GM19238 (cell line): ENCODE results near the gene C1QTNF9.
"Not testable (repeated sequence)": the region's sequence is repeated elsewhere in the genome, so short reads cannot be mapped to it uniquely, and the experiment has no call there.

Experiments
- DNase-seq: peaks from one replicate; pipeline ENCODE4 v3.0.0; 2011; ENCODE audit warnings: low spot score; ENCODE audit not compliant: insufficient read length

Gene C1QTNF9

DNA sequence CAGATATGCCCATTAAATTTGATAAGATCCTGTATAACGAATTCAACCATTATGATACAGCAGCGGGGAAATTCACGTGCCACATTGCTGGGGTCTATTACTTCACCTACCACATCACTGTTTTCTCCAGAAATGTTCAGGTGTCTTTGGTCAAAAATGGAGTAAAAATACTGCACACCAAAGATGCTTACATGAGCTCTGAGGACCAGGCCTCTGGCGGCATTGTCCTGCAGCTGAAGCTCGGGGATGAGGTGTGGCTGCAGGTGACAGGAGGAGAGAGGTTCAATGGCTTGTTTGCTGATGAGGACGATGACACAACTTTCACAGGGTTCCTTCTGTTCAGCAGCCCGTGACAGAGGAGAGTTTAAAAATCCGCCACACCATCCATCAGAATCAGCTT lies 12.0 kb downstream of the C1QTNF9 start:
- DNase-seq: not testable (repeated sequence)

DNA sequence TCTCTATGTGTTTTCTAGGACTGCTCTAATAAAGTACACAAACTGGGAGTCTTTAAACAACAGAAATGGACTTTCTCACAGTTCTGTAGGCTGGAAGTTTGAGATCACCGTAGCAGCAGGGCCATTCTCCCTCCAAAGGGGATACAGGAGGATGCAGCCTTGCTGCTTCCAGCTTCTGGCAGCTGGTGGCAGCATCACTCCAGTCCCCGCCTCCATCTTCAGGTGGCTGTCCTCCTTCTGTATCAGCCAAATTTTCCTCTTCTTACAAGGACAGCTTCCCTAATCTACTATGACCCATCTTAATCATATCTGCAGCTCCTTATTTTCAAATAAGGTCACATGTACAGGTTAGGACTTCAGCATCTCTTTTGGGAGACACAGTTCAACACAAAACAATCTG lies 13.1 kb downstream of the C1QTNF9 start:
- not testable (repeated sequence) for DNase-seq

DNA sequence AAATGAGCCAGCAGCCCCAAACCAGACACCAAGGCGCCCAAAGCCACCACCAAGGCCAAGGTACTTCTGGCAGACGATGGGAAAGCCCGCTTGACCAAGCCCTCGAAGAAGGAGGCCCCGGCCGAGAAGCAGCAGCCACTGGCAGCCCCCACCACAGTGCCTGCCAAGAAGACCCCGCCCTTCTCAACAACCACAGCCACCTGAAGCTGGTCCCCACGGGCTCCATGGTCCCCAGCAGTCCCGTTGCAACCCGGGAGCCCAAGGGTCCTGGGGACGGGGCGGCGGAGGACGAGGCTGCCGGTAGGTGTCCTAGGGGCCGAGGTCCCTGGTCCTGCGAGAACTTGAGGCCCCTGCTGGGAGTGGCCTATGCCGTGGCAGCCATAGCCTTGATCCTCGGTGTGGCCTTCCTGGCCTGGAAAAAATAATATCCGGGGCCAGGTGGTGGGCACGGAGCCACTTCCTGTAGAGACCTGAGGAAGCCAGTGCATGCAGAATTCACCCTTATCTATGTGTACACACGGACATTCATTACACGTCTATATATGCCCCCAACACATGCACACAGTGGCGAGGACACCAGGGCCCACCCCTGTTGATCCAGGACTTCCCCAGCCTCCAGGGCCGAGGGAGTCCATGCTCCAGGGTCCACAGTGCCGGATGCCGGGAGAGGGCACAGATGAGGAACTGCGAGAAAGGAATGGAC lies 13.8 kb downstream of the C1QTNF9 start:
- DNase-seq: no peak

DNA sequence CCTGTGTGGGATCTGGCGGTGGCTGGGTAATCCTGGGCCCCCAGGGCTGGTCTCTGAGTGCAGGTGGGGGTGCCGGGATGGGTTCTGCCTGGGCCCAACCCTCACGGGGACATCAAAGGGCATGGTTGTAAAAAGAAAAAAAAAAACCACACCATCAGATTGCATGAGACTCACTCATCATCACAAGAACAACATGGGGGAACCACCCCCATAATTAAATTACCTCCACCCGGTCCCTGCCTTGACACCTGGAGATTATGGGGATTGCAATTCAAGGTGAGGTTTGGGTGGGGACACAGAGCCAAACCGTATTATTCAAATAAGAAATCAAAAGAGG lies 14.3 kb downstream of the C1QTNF9 start:
- DNase-seq: no peak

DNA sequence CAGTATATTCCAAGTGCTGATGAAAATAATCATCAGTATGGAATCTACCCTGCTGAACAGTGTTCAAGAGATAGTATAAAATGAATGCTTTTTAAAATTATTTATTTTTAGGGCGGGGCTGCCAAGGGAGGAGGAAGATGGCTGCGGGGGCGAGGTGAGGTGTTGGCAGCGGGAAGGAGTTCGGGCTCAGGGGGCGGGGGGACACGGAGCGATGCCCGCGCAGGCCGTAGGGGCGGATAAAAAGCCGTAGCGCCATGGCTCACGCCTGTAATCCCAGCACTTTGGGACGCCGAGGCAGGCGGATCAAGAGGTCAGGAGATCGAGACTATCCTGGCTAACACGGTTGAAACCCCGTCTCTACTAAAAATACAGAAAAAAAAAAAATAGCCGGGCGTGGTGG lies 18.2 kb downstream of the C1QTNF9 start:
- DNase-seq: not testable (repeated sequence)

DNA sequence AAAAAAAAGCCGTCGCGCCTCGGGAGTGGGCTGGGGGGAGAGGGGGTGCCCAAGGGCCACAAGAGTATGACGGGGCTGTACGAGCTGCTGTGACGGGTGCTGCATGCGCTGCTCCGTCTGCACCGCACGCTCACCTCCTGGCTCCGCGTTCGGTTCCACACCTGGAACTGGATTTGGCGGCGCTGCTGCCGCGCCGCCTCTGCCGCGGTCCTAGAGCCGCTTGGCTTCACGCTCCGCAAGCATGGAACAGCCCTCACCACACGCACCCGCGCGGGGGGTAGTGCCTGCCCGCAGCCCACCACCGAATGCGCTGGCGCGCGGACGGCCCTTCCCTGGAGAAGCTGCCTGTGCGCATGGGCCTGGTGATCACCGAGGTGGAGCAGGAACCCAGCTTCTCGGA lies 18.8 kb downstream of the C1QTNF9 start:
- DNase-seq: no peak

DNA sequence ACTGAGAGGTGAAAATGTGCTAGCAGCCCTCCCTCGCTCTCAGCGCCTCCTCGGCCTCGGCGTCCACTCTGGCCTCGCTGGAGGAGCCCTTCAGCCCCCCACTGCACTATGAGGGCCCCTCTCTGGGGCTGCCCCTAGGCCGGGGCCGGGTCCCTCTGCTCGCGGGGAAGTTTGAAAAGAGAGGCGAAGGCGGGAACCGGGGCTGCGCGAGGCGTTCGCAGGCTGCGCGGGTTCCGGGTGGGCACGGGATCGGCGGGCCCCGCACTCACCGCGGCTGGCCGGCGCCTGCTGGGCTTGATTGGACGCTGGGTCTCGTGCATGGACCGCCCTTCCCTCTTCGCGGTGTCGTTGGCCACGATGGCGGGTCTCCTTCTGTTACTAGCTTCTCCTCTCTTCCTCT lies 29.3 kb downstream of the C1QTNF9 start:
- DNase-seq: no peak

DNA sequence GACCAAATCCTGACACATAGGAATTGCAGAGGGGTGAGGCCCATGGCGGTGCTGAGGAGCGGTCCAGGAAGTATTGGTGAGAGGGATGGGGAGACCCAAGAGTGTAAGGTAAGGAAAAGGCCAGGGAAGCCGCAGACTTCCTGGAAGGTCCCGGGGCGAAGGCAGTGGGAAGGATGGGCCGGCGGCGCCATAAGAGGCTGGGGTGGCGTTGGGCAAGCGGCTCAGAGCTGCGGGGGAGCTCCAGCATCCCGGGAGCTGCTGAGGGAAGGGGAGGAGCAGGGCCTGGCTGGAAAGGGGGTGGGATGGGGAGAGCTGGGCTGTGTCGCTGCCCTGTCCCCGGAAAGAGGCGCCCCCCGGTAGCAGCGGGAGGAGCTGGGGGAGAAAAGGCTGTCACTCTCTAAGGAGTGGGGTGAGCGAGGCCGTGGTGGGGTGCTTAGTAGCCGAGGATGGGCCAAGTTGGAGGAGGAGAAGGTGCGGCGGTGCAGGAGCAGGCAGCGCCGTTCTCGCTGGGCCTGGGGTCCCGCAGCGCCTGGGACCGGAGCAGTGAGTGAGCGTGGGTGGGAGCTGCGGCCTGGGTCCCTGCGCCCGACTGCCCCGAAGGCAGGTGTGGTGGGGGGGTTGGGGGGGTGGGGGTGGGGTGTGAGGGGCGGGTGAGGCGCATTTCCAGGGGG lies 30.7 kb downstream of the C1QTNF9 start:
- no peak for DNase-seq

DNA sequence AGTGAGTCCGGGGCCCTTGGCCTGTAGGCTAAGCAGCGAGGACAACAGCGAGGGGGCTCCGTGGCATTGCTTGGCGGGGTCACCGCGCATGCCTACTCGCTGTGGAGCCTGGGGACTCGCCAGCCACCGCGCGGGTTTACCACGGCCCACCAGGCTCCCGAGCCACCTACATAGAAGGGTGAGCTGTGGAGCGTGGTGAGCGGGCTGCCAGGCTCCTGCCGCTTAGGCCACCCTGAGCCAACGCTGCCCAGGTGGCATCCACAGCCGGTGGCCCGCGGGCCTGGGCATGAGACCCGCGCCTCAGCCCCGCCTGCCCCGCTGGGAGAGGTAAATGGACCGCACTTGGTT lies 31.2 kb downstream of the C1QTNF9 start:
- no peak for DNase-seq

DNA sequence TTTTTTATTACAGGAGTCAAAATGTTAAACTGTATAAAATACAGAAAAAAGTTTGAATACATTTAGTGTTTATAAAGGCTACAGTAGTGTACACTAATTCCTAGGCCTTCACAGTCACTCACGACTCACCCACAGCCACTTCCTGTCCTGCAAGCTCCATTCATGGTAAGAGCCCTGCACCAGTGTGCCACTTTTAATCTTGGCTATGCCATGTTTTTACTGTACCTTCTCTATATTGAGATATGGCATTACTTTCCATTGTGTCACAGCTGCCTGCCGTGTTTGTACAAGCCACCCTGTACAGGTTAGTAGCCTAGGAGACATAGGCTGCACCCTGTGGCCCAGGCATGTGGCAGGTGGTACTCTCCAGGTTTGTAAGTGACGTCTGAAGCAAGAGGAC lies 32.1 kb downstream of the C1QTNF9 start:
- DNase-seq: no peak

DNA sequence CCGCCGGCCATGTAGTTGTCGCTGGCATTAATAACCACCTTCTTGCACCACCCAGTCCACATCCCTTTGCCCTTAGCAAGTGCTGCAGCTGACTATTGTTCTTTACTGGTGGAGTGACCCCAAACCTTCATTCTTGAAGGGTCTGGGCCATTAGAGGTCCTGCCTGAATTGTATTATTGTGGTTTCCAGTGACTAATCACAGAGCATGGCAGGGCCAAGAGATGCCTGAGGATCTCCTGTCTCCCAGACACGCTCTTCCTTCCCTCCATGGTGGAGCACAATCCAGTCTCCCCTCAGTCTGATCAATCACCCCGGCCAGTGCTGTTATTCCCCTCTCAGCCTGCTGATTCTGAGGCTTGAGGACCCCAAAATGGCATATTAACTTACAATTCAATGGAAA lies 39.0 kb downstream of the C1QTNF9 start:
- no peak for DNase-seq

DNA sequence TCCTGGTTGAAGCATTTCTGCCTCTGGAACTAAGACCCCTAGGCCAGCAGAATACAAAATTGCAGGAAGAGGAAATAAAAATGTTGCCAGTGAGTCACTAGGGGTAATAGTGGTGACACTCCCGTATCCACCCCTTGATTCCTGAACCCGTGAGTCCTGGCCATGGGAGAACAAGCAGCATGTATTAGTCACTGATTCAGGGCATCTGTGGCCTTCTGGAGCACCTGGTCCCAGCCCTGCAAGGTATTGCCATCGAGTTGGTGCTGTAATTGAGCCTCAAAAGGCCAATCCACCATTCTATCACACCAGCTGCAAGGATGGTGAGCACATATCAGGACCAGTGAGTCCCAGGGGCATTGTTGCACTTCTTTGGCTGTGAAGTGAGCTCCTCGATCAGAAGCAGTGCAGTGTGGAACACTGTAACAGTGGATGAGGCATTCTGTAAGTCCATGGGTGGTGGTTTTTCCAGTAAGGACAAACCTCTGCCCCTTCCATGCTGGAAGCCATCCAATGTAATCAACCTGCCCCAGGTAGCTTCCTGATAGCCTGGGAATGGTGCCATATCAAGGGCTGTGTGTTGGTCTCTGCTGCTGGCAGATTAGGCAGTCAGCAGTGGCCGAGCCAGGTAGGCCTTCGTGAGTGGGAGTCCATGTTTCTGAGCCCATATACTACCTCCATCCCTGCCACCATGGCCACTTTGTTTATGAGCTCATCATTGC lies 39.6 kb downstream of the C1QTNF9 start:
- no peak for DNase-seq

DNA sequence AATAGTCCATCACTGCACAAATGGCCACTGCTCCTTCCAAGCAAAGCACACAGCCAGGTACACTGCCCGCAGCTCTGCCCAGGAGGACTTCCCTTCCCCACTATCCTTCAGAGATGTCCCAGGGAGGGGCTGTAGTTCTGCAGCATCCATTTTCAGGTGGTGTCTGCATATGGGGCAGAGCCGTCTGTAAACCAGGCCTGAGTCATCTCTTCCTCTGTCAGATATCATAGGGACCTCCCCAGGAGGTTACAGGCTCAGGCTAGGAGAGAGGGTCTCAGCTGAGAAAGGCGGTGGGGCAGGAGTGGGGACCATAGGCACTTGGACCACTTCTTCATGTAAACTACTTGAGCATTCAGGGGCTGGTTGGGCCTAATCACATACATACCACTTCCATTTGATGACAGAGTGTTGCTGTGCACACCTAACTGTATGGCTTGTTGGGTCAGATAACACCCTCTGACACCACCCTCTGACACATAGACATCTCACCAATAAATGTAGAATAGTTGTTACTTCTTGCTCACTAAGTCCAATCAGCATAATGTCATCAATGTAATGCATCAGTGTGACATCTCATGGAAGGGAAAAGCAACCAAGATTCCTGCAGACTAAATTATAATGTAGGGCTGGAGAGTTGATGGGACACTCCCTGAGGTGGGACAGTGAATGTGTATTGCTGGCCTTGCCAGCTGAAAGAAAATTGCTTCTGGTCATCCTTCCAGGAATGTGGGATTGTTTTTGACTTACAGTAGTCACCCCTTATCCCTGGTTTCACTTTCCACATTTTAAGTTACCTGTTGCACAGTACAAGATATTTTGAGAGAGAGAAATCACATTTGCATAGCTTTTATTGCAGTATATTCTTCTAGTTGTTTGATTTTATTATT lies 40.6 kb downstream of the C1QTNF9 start:
- not testable (repeated sequence) for DNase-seq

DNA sequence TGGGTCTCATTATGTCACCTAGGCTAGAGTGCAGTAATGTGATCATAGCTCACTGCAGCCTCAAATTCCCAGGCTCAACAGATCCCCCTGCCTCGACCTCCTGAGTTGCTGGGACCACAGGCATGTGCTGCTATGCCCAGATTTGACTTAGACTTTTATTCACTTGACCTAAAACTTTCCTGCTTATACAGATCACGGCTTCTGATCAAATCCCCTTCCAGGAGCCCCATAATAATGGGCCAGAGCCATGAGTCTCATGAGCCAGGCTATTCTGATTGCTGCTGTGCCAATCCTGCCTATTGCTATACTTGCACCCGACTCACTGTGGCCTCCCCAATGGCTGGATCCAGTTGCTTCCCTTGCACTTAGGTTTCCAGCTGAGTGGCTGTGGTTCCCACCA lies 42.0 kb downstream of the C1QTNF9 start:
- no peak for DNase-seq

DNA sequence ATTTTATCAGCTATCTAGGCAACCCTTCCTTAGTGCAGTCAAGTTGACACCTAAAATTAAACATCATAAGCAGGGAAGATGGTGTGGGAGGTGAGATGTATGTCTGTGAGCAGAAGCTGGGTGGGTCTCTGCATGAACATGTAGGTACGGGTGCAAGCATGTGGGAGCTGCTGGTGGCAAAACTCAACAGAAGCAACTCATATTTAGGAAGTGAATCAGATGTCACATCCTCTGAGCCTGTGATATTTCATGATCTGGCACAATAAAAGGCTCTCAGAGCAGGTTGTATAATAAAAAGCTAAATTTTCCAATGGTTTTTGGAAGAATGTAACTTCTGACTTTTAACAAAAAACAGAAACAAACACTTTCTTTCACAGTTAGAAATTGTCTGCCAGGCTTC lies 44.4 kb downstream of the C1QTNF9 start:
- no peak for DNase-seq

DNA sequence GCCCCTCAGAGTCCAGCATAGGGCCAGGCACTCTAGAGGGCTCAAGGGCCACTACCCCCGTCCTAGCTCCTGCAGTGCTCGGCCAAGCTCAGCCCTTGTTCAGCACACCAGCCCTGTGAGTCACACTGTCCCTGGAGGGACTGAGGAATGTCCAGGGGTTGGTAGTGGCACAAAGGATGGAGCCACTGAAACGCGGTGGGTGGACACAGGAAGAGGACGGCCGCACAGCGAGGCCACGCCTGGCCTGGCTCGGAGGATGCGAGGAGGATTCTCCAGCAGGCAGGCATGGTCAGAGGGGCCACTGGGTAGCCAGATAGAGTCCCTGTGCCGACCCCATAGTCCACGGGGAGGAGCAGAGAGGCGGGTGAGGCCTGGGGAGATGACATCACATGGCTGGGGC lies 45.7 kb downstream of the C1QTNF9 start:
- no peak for DNase-seq

DNA sequence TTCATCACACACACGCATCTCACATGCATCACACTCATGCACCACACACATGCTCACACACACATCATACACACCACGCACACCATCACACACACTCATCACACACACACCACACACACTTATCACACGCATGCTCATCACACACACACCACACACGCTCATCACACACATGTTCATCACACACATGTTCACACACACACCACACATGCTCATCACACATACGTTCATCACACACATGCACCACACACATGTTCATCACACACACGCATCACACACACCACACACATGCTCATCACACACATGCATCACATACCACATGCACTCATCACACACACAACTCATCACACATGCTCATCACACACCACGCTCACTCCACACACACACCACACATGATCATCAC lies 46.9 kb downstream of the C1QTNF9 start:
- no peak for DNase-seq

DNA sequence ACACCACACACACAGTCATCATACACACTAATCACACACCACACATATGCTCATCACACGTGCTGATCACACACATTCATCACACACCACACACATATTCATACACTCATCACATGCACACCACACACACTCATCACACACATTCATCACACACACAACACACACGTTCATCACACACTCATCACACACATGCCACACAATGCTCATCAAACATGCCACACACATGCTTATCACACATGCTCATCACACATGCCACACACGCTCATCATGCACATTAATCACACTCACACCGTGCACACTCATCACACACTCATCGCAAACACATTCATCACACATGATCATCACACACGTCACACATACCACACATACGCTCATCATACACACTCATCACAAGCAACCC lies 47.5 kb downstream of the C1QTNF9 start:
- DNase-seq: no peak

DNA sequence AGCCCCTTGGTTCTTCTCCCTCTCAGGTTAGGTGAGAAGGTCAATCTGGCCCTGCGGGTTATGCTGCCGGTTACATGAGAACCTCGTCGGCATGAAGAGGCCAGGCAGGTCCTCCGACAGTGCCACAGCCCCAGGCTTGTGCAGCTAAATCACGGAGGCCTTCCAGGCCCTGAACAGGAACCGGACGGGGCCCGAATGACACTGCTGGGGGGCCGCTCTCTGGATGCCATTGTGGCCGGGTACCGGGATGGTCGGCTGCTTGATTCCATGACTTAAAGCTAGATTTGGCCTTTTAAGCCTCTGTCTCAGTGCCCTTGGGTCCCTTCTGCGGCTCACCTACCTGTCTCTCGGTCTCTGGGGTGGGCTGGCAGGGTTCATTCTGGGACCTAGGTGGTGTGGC lies 48.4 kb downstream of the C1QTNF9 start:
- no peak for DNase-seq

DNA sequence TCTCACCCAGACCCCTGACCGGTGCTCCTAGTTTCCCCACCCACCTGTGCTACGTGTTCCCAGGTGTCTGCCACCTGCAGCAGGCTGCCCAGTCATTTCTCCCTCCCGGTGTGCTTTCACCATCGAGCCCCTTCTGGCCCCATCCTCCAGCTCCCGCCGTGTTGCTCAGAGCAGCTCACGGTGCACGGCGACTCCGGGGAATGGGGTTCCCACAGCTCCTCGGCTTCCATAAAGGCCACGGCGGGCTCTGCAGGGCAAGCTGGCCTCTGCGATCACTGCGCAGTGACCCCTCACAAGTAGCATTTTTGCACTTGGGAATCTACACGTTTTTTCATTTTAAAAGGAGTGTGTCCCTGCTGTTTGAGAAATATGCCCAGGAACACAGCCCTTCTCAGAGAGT lies 49.5 kb downstream of the C1QTNF9 start:
- DNase-seq: not testable (repeated sequence)

DNA sequence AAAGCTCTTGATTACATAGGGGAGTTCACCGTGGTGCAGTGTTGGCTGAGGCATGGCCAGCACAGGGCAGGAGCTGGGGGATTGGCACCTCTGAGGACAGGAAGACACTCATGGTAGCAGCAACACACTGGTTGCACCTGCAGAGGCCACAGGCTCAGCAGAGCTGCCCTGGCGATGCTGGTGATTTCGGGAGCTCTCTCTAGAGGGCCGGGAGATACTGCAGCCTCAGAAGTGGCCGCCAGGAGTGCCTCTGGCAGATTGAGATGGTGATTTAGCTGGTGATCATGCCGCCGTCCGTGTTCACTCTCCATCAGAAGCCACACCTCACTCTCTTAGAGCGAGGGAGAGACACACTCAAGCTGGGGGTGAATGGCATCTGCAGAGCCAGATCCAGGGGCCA lies 49.9 kb downstream of the C1QTNF9 start:
- DNase-seq: not testable (repeated sequence)

DNA sequence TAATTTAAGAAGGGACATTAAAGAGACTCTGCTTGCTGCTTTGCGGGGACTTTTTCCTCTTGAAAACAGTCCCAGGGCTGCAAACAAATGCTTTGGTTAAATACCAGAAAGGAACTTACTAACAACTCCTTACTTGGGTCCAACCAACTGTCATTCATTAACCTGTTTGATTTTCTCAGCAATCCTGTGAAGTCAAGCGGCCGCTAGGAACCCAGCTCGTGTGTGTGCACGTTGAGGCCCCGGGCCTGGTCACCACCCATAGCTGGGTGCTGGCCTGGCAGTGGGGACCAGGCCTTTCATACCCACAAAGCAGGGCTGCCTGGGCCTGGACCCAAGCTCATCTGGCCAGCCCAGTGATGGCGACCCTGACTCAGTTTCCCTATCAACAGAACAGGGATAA lies 50.7 kb downstream of the C1QTNF9 start:
- DNase-seq: no peak
